HCT116 (cell line): ENCODE measurements around the gene TRPM5. TPM values are rescaled to one million over a fixed set of nuclear protein-coding genes. Genes with fewer than 3 reads are reported as not detected.

Experiments used
- ATAC-seq: fragments of 200-7000 bp; cut with Tn5 transposase; 2 replicates; pipeline ENCODE4 v1.9.1; 2020; ENCODE audit warnings: mild to moderate bottlenecking, moderate library complexity
- BruUV-seq: library from RNA; stranded (reverse); fragments of 400-500 nt; replicated peaks from 2 replicates; lab custom pipeline; 2021; lab: Mats Ljungman, UMichigan
- CTCF ChIA-PET: fragments of 300-600 bp; sonication (Branson Sonifier 250); formaldehyde crosslinking; loops from one replicate; lab custom pipeline; 2021; ENCODE audit warnings: antibody characterized with exemption; lab: Charles Lee
- POLR2A ChIA-PET: fragments of 300-600, 350-600 bp; sonication (Branson Sonifier 250); formaldehyde crosslinking; loops from one replicate; lab custom pipeline; 2021; ENCODE audit warnings: antibody characterized with exemption; lab: Charles Lee
- RAD21 ChIA-PET, 2 experiments: fragments of 300-600 bp; sonication (Branson Sonifier 250); formaldehyde crosslinking; loops; one replicate each; lab custom pipeline; 2023; ENCODE audit warnings: low total read pairs in 2 of 2; ENCODE audit not compliant: uncharacterized antibody in 2 of 2, unreplicated experiment in 2 of 2, low non-redundant PET in 1 of 2; lab: Charles Lee
- DNase-seq: peaks from one replicate; pipeline ENCODE4 v3.0.0-alpha.2; 2010; ENCODE audit warnings: low read depth, low spot score
- H2AFZ ChIP-seq: fragments of 200-600 bp; shearing (Covaris generic), sonication (generic); 2 replicates; pipeline ENCODE4 v1.6.1; 2017; ENCODE audit warnings: low read depth, mixed run types, mixed read lengths, antibody characterized with exemption, low read length; ENCODE audit not compliant: poor library complexity, severe bottlenecking
- H3K27ac ChIP-seq: 2 replicates; pipeline ENCODE4 v1.5.1; 2012; ENCODE audit warnings: low read depth, low read length
- H3K27me3 ChIP-seq: fragments of 200-600 bp; sonication (generic); 2 replicates; pipeline ENCODE4 v1.6.1; 2016; ENCODE audit warnings: mixed run types, low read length, mixed read lengths; ENCODE audit not compliant: insufficient read depth
- H3K36me3 ChIP-seq, 2 experiments: fragments of 200-500 bp in 1 of 2; fragments of 200-600 bp in 1 of 2; sonication (Bioruptor generic) in 1 of 2; sonication (generic) in 1 of 2; 2 replicates each; pipeline versions ENCODE4 v1.5.1 to v1.6.1; 2014 to 2016; ENCODE audit warnings: low read length in 2 of 2, inconsistent platforms in 1 of 2, mixed read lengths in 1 of 2, mixed run types in 1 of 2; ENCODE audit not compliant: insufficient read depth in 2 of 2, control insufficient read depth in 1 of 2
- H3K4me1 ChIP-seq, 2 experiments: fragments of 200-600 bp in 1 of 2; sonication (generic) in 1 of 2; 2 replicates each; pipeline versions ENCODE4 v1.5.1 to v1.6.1; 2012 to 2017; ENCODE audit warnings: low read length in 2 of 2, inconsistent platforms in 1 of 2, mild to moderate bottlenecking in 1 of 2, mixed read lengths in 1 of 2, mixed run types in 1 of 2, moderate library complexity in 1 of 2; ENCODE audit not compliant: insufficient read depth in 2 of 2, control insufficient read depth in 1 of 2
- H3K4me2 ChIP-seq: fragments of 200-600 bp; sonication (generic); 2 replicates; pipeline ENCODE4 v1.6.1; 2017; ENCODE audit warnings: mixed run types, low read length, mixed read lengths
- H3K4me3 ChIP-seq, 2 experiments: fragments of 200-600 bp in 1 of 2; sonication (generic) in 1 of 2; replicated peaks in 1 of 2; 2 replicates each; pipeline ENCODE4 v1.5.1; 2011 to 2016; ENCODE audit warnings: low read length in 2 of 2, control low read depth in 1 of 2, low read depth in 1 of 2, mild to moderate bottlenecking in 1 of 2, mixed read lengths in 1 of 2, mixed run types in 1 of 2
- H3K79me2 ChIP-seq: fragments of 200-600 bp; sonication (generic); 2 replicates; pipeline ENCODE4 v1.6.1; 2017; ENCODE audit warnings: mild to moderate bottlenecking, mixed run types, low read length, moderate library complexity, mixed read lengths; ENCODE audit not compliant: insufficient read depth
- H3K9ac ChIP-seq: fragments of 200-600 bp; sonication (generic); 2 replicates; pipeline ENCODE4 v1.6.1; 2016; ENCODE audit warnings: low read length, mixed read lengths
- H3K9me2 ChIP-seq: fragments of 200-600 bp; sonication (generic), shearing (Covaris generic); 2 replicates; pipeline ENCODE4 v1.6.1; 2017; ENCODE audit warnings: mixed run types, mild to moderate bottlenecking, moderate library complexity; ENCODE audit not compliant: insufficient read depth
- H3K9me3 ChIP-seq, 2 experiments: fragments of 200-500 bp in 1 of 2; fragments of 200-600 bp in 1 of 2; sonication (Bioruptor generic) in 1 of 2; sonication (generic) in 1 of 2; 2 replicates each; pipeline ENCODE4 v1.6.1; 2014 to 2017; ENCODE audit warnings: low read length in 2 of 2, mixed read lengths in 2 of 2, inconsistent platforms in 1 of 2, low read depth in 1 of 2, mild to moderate bottlenecking in 1 of 2, mixed run types in 1 of 2, moderate library complexity in 1 of 2; ENCODE audit not compliant: control insufficient read depth in 1 of 2, insufficient read depth in 1 of 2
- H4K20me1 ChIP-seq: fragments of 200-600 bp; sonication (generic), shearing (Covaris generic); 2 replicates; pipeline ENCODE4 v1.6.1; 2017; ENCODE audit warnings: mixed run types, mild to moderate bottlenecking, moderate library complexity; ENCODE audit not compliant: insufficient read depth
- CBX3 ChIP-seq: IDR thresholded peaks from 2 replicates; pipeline ENCODE4 v1.6.1; 2012; ENCODE audit warnings: low read depth
- ELF1 ChIP-seq: IDR thresholded peaks from 2 replicates; pipeline ENCODE4 v1.6.1; 2012; ENCODE audit warnings: low read depth, borderline replicate concordance
- EZH2phosphoT487 ChIP-seq: fragments of 200-600 bp; IDR thresholded peaks from 2 replicates; pipeline ENCODE4 v1.6.1; 2018; ENCODE audit warnings: antibody characterized with exemption, borderline replicate concordance
- FOSL1 ChIP-seq: IDR thresholded peaks from 2 replicates; pipeline ENCODE4 v1.6.1; 2012; ENCODE audit warnings: low read depth
- POLR2A ChIP-seq: IDR thresholded peaks from 2 replicates; pipeline ENCODE4 v1.7.0; 2011; ENCODE audit warnings: borderline replicate concordance; ENCODE audit not compliant: insufficient read depth, insufficient read length; ENCODE audit errors: extremely low read depth
- POLR2AphosphoS5 ChIP-seq: IDR thresholded peaks from 2 replicates; pipeline ENCODE4 v1.6.1; 2011; ENCODE audit warnings: mild to moderate bottlenecking, low read depth, low read length, moderate library complexity
- SP1 ChIP-seq: IDR thresholded peaks from 2 replicates; pipeline ENCODE4 v1.6.1; 2012; ENCODE audit warnings: low read depth
- SRF ChIP-seq: IDR thresholded peaks from 2 replicates; pipeline ENCODE4 v1.6.1; 2012; ENCODE audit warnings: low read depth
- TCF7L2 ChIP-seq: IDR thresholded peaks from 2 replicates; pipeline ENCODE4 v1.7.0; 2011; ENCODE audit warnings: borderline replicate concordance, inconsistent platforms; ENCODE audit not compliant: insufficient read depth, insufficient read length; ENCODE audit errors: extremely low read depth
- intact Hi-C: fragments of 100-400 bp; cut with micrococcal nuclease; formaldehyde crosslinking; loops from 2 replicates; pipeline ENCODE4 v1.10.0; 2022
- total RNA-seq: library from RNA; stranded (reverse); gene quantifications from one replicate; pipeline ENCODE4 v1.2.1, GENCODE V29; 2021; ENCODE audit not compliant: unreplicated experiment
- TF ChIP-seq, protein P1 (sequence below): IDR thresholded peaks from 2 replicates; pipeline ENCODE4 v1.6.1; 2012; ENCODE audit warnings: low read depth
- TF ChIP-seq, protein P2 (sequence below): IDR thresholded peaks from 2 replicates; pipeline ENCODE4 v1.6.1; 2012
- TF ChIP-seq, protein P3 (sequence below): IDR thresholded peaks from 2 replicates; pipeline ENCODE4 v1.6.1; 2011; ENCODE audit warnings: mild to moderate bottlenecking, low read length, moderate library complexity; ENCODE audit not compliant: insufficient replicate concordance; ENCODE audit errors: extremely low read depth
- TF ChIP-seq, protein P4 (sequence below), 3 experiments: fragments of 200-600 bp in 1 of 3; sonication (generic) in 1 of 3; IDR thresholded peaks in 2 of 3; conservative IDR thresholded peaks in 1 of 3; 2 replicates each; pipeline ENCODE4 v1.5.1; 2012 to 2017; ENCODE audit warnings: low read depth in 2 of 3, low read length in 2 of 3, antibody characterized with exemption in 1 of 3, borderline replicate concordance in 1 of 3, control low read depth in 1 of 3, mild to moderate bottlenecking in 1 of 3, mixed read lengths in 1 of 3, mixed run types in 1 of 3, moderate library complexity in 1 of 3; ENCODE audit not compliant: insufficient read depth in 1 of 3

The TRPM5 gene
- total RNA-seq, 1 experiment from 2014 or later: 0.07 TPM

DNA sequence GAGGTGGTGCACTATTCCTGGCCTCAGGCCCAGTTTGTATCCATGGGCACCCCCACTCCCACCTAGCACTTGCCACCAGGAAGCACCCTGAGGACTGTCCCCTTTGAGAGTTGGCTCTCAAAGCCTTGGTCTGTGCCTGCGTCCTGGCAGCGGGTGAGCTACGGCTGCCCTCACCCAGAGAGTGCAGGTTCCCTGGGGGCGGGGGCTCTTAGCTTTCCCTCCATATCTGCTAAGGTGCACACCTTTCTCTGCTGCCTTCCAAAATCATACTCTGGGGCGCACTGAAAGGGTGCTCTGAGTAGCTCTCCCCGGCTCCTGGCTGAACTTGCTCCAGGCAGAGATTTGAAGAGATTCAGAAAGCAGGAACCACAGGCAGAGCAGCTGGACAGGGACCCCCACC, 7.6 kb upstream of the TRPM5 start:
- ChIA-PET RAD21 (interaction anchor here in 1 of 2 experiments (0.6 kb wide), 1 partner anchor 10 kb away, joined by 5 read pairs; no protein-coding TSS in a partner anchor), CTCF (no interaction called here), POLR2A (no interaction called here)
- no peak for DNase-seq
- intact Hi-C loops: no loop called here
- H3K9me3 ChIP-seq: no peaks in the 10 kb centered on the region
- no peaks in the 10 kb centered on the region for H4K20me1 ChIP-seq
- no peaks in the 10 kb centered on the region for H3K79me2 ChIP-seq
- no peaks in the 10 kb centered on the region for H3K4me1 ChIP-seq
- TF ChIP-seq POLR2A (no peak), ELF1 (no peak), TCF7L2 (no peak), FOSL1 (no peak), EZH2phosphoT487 (no peak)
- TF ChIP-seq, protein P1, sequence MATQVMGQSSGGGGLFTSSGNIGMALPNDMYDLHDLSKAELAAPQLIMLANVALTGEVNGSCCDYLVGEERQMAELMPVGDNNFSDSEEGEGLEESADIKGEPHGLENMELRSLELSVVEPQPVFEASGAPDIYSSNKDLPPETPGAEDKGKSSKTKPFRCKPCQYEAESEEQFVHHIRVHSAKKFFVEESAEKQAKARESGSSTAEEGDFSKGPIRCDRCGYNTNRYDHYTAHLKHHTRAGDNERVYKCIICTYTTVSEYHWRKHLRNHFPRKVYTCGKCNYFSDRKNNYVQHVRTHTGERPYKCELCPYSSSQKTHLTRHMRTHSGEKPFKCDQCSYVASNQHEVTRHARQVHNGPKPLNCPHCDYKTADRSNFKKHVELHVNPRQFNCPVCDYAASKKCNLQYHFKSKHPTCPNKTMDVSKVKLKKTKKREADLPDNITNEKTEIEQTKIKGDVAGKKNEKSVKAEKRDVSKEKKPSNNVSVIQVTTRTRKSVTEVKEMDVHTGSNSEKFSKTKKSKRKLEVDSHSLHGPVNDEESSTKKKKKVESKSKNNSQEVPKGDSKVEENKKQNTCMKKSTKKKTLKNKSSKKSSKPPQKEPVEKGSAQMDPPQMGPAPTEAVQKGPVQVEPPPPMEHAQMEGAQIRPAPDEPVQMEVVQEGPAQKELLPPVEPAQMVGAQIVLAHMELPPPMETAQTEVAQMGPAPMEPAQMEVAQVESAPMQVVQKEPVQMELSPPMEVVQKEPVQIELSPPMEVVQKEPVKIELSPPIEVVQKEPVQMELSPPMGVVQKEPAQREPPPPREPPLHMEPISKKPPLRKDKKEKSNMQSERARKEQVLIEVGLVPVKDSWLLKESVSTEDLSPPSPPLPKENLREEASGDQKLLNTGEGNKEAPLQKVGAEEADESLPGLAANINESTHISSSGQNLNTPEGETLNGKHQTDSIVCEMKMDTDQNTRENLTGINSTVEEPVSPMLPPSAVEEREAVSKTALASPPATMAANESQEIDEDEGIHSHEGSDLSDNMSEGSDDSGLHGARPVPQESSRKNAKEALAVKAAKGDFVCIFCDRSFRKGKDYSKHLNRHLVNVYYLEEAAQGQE: no peak
- no peak overlapping the region for H3K27ac ChIP-seq
- no peaks in the 10 kb centered on the region for H3K36me3 ChIP-seq
- BruUV-seq: no TSS peak
- H3K4me2 ChIP-seq: no peak overlapping the region
- no peak overlapping the region for H3K4me3 ChIP-seq
- no peaks in the 10 kb centered on the region for H3K27me3 ChIP-seq
- H3K9ac ChIP-seq: no peak overlapping the region
- H2AFZ ChIP-seq: no peak overlapping the region
- ATAC-seq: no peak
- no peaks in the 10 kb centered on the region for H3K9me2 ChIP-seq

DNA sequence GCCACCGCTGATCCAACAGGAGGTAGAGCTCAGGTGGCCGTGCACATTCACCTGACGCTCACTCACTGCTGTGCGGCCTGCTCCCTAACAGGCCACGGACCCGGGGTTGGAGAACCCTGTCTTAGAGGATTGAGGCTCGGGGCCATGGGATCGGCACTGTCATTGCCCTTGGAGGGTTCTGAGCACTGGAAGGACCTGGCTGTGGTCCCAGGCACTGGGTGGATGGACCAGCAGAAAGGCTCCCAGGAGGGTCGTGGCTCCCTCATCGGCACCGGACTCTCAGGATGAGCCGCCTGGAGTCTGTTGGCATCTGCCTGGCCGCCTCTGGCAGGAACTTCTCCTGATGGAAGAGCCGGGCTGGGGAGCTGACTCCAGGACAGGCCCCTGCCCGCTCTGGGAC, 7.0 kb upstream of the TRPM5 start:
- BruUV-seq: no TSS peak
- no peak overlapping the region for H3K4me2 ChIP-seq
- ChIA-PET CTCF (no interaction called here), POLR2A (no interaction called here), RAD21 (no interaction called here)
- H3K79me2 ChIP-seq: no peaks in the 10 kb centered on the region
- H4K20me1 ChIP-seq: no peaks in the 10 kb centered on the region
- no peaks in the 10 kb centered on the region for H3K36me3 ChIP-seq
- H3K9ac ChIP-seq: no peak overlapping the region
- ATAC-seq (no peak), DNase-seq (no peak)
- no peaks in the 10 kb centered on the region for H3K9me2 ChIP-seq
- no peak overlapping the region for H3K4me3 ChIP-seq
- intact Hi-C loops: no loop called here
- no peak overlapping the region for H3K27ac ChIP-seq
- H3K9me3 ChIP-seq: no peaks in the 10 kb centered on the region
- no peaks in the 10 kb centered on the region for H3K27me3 ChIP-seq
- no peak overlapping the region for H2AFZ ChIP-seq
- peaks cover under 1% of the 10 kb centered on the region in 2 experiments; a peak in 2 of 4 replicates for H3K4me1 ChIP-seq
- TF ChIP-seq EZH2phosphoT487 (no peak), CBX3 (no peak), SRF (no peak), SP1 (no peak), POLR2AphosphoS5 (no peak)
- TF ChIP-seq, protein P2, sequence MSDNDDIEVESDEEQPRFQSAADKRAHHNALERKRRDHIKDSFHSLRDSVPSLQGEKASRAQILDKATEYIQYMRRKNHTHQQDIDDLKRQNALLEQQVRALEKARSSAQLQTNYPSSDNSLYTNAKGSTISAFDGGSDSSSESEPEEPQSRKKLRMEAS: no peak
- TF ChIP-seq, protein P3, sequence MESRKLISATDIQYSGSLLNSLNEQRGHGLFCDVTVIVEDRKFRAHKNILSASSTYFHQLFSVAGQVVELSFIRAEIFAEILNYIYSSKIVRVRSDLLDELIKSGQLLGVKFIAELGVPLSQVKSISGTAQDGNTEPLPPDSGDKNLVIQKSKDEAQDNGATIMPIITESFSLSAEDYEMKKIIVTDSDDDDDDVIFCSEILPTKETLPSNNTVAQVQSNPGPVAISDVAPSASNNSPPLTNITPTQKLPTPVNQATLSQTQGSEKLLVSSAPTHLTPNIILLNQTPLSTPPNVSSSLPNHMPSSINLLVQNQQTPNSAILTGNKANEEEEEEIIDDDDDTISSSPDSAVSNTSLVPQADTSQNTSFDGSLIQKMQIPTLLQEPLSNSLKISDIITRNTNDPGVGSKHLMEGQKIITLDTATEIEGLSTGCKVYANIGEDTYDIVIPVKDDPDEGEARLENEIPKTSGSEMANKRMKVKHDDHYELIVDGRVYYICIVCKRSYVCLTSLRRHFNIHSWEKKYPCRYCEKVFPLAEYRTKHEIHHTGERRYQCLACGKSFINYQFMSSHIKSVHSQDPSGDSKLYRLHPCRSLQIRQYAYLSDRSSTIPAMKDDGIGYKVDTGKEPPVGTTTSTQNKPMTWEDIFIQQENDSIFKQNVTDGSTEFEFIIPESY: no peak
- TF ChIP-seq, protein P4, sequence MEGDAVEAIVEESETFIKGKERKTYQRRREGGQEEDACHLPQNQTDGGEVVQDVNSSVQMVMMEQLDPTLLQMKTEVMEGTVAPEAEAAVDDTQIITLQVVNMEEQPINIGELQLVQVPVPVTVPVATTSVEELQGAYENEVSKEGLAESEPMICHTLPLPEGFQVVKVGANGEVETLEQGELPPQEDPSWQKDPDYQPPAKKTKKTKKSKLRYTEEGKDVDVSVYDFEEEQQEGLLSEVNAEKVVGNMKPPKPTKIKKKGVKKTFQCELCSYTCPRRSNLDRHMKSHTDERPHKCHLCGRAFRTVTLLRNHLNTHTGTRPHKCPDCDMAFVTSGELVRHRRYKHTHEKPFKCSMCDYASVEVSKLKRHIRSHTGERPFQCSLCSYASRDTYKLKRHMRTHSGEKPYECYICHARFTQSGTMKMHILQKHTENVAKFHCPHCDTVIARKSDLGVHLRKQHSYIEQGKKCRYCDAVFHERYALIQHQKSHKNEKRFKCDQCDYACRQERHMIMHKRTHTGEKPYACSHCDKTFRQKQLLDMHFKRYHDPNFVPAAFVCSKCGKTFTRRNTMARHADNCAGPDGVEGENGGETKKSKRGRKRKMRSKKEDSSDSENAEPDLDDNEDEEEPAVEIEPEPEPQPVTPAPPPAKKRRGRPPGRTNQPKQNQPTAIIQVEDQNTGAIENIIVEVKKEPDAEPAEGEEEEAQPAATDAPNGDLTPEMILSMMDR (IDR thresholded peaks at IDR 0.05 in 2 of 3, conservative IDR thresholded peaks at IDR 0.05 in 1 of 3; ENCODE audit: borderline replicate concordance in 1 of 3, insufficient read depth in 1 of 3, low read depth in 2 of 3, low read length in 2 of 3): no peak
